NCI-H187 (cell line): ENCODE results near the gene TNFSF4.

ENCODE experiments used
- DNase-seq, 2 experiments: peaks; one replicate each; lab custom pipeline; 2025; lab: John Stamatoyannopoulos, UW

Gene TNFSF4

DNA sequence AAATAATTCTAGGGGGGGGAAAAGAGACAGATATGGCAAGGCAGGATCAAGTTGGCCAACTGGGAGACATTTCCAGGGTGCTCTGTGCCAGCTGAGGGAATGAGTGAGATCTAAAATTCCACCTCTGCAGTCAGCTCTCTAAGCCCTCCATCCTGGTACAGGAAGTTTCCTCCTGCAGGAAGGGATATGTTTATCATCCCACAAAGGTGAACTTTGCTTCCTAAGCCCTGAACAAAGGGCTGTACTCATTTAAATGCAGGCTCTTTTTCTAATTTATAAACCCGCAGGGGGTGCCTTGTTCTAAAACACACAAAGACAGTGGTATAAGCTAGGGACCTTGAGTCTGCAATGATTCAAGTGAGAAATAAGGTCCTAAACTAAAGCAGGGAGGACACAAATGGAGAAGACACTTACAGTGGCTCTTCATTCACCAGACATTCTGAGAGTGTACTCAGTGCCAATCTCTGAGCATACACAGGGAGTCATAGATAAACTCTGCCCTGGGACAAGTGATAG, 3.6 kb upstream of the TNFSF4 start:
- no peak for DNase-seq

DNA sequence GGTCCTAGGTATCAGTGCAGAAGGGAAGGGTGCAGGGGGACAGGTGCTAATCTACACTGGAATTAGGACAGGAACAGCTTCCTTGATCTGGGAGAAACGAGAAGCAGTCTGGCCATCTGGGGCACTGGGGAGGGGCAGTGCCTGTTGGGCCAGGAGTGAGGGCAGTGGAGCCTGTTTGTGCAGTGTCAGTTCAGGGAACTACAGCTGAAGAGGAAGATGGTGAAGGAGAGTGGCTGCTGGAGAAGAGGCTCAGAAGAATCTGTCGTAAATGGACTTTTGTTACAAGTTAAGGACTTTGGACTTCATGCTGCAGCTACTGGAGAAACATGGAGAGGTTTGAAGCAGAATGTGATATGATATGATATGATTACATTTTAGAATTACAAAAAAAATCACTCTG, 3.2 kb upstream of the TNFSF4 start:
- DNase-seq: no peak

DNA sequence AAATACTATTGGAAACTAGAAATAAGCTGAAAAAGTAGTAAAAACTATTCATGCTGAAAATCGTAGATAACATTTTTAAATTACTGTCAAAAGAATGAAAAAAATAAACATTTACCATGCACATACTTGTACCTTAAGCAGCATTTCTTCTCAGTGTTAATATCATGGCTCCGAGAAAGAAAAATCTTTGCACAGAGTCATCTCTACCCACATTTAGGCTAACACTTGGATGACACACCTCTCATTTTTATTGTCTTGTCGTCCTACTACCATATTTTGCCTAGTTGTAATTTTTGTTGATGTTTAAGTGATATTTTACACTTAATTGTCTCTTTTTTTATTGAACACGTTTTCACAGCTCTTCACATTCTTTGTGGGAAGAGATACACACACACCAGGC, 1.7 kb upstream of the TNFSF4 start:
- DNase-seq: no peak

DNA sequence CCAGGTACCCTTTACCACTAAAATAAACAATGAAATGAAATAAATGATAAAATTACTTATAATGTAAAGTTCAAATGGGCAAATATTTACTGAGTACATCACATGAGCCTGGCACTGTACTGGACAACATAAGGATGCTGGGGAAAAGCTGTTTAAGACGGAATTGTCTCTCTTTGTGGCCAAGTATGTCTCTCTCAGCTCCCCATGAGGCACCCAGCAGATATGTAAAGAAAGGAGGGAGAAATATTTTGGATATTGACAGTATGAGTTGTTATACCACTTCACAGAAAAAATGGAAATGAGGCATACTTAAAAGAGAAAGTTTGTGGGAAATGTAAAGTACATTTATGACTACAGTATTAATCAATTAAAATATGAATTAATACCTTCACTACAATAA, 1.0 kb upstream of the TNFSF4 start:
- no peak for DNase-seq

DNA sequence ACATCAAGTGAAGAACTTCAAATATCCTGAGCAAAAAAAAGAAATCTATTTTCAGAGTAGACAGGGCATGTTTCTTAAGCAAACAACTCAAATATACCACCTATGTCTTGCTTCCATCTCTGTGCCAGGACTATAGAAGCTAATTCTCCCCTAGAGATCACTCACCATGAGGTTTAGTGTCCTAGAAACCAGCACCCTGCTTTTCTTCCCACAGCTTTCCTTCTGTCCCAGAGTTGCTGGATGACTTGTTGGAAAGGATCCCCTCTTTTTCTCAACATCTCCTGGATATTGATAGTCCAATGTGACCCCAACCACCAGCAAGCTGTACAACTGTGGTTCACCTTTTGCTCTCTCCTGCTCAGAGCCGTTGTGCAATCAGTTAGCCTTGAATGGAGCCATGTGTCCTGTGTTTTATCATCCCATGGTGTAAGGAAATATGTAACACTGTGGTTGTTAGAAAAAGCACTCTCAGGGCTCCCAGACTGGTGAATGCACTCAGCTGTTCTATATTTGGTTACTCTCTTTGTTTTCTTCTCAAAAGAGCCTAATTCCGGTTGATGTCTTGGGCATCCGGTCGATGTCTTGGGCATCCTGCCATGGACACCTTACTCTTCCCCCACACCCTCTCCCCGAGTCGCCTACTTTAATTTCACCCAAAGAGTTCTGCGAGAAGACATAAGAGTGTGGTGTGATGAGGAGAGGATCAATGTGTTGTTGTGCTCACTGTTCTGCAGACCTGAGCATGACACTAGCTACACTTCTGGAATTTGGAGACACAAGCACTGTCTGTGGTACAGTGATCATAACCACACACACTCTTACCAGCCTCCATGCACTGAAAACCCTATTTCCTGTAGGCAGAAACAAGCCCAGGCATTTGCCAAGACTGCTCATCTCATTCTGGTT, 1.7 kb downstream of the TNFSF4 start:
- DNase-seq: no peak

DNA sequence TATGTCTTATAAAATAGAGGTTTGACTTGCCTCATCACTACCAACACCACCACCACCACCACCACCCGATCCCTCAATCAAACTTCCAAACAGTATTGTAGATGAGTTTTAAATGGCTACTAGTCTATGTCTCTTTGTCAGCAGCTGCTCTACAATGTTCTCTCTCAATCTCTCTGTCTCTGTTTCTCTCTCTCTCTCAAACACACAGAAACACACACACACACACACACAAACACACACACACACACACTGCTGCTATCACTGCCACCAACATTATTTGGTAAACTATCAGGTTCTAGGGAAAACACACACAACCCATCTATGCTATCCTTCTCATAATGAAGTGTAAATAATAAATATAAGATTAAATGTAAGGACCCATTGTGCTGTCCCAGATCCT, 2.4 kb downstream of the TNFSF4 start:
- no peak for DNase-seq

DNA sequence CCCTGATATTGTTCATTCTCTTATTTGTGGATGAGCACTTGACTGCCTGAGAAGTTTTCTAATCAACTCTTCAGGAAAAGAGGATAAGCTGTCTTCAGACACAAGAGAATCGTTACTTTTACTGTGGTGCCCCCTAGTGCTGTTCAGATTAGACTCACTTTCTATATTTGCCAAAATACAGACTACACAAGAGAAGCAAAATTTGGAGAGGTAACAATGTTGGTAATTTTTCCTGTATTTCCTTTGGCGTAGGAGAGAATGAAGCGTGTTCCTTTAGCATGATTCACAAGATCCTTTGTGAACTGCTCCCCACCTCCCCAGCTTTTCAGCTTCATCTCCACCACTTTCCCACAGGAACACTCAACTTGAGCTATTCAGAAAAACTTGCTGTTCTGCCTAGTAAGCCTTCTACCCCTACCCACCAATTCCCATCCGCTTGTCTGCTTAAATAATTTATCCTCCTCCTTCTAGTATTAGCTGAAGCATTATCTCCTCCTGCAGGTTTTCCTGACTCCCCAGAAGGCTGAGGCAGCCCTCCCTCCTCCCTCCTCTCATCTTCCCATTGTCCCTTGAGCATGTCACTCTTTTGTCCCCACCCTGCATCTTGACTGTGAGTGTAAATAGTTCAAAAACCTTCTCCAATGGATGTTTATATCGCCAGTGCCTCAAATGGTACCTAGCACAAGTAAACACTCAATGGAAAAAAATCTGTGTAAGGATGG, 4.5 kb downstream of the TNFSF4 start:
- DNase-seq: no peak

DNA sequence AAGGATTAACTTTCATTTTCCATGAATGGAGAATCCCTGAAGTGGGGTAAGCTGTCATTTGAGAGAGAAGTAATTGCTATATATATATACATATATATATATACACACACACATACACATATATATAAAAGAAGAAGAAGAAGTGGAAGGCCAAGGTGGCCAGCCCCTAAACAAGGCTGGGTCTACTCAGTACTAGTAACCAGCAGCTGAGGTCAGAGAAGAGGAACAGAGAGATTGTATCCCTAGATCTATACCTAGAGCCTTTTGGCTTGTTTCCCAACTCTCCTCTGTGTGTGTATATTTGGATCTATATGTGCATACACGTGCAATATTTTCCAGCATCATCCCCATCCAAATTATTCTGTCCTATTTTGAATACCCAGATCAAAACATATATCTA, 5.2 kb downstream of the TNFSF4 start:
- no peak for DNase-seq

DNA sequence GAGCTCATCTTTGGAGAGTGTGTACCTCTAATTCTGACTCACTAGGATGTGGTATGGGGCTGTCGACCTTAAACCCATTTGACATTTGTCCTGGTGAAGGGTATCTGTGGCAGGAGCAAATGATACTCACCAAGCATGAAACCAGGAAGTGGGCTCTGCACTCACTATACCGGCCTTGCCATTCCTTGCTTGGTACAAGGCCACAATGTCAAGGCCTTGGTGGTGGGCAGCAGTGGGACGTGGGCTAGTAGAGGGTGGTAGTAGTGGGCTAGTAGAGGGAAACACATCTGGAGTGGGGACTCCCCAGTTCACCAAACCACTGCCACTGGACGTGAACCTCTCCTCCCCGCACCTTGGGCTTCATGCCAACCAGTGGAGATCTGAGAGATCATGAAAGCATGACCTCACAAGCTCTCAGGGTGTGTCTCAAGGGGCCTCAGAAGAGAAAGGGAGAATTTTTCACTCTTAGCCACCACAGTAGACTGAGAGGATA, 11.5 kb downstream of the TNFSF4 start:
- no peak for DNase-seq

DNA sequence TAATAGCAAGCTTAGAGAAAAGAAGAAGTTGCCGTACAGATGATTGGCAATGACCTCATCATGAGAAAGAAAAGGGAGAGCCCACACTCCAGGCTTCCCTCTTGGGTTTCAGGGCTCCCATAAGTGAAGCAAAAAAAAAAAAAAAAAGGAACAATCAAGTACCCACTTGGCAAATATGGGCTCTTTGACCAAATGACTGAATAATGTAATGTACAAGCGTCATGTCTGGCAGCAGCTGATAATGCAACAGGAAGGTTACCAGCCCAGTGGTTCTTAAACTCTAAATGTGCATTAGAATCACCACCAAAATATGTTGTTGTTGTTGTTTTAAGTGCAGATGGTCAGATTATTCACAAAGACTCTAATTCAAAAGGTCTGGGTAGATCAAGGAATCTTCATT, 13.5 kb downstream of the TNFSF4 start:
- DNase-seq: no peak

DNA sequence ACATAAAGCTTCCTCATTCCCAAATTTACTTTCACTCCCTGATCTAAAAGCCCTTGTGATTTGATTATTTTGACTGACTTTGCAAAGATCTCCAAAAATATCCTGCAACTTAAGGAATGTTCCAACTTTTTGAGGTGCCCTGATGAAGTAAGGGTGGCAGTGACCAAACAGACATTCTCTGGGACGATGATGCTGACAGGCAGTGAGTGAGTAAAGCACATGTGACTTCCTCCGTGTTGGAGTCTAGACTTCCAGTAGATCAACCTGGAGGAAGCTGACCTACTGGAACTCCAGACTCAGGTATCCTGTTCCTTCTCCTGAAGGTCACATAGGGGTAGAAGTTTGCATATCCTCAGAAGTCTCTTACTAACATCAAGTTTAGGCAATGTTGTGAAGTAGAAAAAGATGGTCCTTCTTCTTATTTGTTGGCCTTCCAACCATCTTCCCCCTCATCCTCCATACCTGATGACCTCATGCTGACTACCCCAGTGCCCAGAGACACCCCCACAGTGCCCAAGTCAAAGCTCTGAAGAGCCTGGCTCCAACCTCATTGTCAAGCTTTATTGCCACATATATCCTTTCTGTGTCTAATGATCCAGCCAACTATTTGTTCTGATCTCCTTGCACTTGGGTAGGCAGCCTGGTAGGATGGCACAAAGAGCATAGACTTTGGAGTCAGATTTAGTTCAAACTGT, 16.0 kb downstream of the TNFSF4 start:
- DNase-seq: no peak

DNA sequence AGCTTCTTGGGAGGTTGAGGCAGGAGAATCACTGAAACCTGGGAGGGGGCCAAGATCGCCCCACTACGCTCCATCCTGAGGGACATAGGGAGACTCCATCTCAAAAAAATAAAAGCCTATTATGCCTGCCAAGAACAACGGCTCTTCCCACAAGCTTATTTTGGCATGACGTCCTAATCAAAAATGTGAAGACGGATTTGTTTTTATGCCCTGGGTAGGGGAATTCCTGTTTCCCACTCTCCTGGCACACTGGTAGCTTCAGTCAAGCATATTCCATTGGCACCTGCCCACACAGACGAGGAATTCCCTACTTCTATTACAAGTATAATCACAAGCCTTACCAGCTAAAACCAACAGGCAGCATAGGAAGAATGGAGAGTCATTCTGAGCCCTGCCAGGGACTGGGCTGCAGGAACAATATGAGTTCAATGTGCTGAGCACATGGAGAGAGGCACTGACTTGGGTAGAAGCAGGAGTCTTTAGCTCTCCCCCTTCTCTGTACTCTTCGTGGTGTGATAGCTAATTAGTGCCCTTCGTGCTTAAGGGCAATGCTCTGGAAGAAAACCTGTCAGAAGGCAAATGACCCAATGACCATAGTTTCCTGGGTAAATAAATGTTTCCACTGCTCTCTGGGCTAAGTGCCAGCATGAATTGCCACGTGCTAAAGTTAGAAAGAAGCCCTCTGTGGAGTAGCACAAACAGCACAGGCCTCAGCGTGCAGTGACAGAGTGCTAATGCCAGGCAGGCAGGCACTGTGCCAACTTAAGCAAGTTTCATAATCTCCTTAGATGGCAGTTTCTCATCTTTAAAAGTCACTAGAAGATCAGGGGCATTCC, 16.8 kb downstream of the TNFSF4 start:
- DNase-seq: no peak

DNA sequence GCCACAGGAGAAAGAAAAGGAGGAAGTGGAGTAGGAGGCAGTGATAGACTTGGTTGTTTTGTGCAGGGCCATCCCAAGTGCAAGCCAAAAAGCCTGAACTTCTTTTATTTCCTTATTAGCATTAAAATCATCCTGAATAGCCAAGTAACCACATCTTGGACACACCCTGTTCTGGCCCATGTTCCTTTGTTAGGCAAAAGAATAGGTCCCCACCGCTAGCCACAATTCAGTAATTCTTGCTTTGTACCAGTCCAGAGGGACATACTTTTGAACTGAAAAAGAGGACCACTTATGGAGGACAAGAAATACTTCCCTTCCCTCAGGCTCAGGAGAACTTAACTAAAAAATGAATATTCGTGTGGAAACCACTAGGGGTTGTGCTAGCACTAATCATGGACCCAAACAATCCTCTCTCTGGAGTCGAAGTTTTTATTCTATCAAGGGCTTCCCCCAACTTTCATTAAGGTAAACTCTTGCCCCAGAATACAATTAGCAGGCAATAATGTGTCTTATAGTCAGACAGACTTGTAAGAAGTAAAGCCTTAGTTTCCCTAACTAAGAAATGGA, 19.4 kb downstream of the TNFSF4 start:
- no peak for DNase-seq

DNA sequence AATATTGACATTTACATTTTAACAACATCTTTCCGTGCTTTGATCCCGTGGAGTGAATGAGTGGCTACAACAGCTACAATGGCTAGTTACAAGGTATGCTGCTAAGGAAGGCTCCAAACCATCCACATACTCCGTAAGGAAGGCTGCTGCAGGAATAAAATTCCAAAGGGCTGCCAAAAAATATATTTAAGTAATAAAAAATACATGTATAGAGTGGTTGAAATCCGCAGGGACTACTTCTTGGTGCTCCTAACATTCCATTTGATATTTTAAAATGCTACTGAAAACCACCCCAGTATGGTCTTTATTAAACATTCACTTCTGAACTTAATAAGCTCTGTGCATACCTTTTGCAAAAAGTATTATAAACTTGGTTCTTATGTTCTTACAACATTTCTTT, 25.3 kb downstream of the TNFSF4 start:
- no peak for DNase-seq

DNA sequence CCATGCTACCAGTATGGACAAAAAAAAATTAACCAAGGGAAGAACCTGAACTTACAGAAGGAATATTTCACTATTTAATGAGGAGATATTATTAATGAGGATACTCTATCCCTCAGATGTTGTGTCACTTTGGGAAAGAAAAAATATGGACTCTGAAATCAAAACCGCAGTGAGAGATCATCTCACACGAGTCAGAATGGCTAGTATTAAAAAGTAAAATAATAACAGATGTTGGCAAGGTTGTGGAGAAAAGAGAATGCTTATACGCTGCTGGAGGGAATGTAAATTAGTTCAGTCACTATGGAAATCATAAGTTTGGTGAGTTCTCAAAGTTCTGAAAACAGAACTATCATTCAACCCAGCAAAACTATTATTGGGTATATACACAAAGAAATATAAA, 30.9 kb downstream of the TNFSF4 start:
- DNase-seq: no peak

DNA sequence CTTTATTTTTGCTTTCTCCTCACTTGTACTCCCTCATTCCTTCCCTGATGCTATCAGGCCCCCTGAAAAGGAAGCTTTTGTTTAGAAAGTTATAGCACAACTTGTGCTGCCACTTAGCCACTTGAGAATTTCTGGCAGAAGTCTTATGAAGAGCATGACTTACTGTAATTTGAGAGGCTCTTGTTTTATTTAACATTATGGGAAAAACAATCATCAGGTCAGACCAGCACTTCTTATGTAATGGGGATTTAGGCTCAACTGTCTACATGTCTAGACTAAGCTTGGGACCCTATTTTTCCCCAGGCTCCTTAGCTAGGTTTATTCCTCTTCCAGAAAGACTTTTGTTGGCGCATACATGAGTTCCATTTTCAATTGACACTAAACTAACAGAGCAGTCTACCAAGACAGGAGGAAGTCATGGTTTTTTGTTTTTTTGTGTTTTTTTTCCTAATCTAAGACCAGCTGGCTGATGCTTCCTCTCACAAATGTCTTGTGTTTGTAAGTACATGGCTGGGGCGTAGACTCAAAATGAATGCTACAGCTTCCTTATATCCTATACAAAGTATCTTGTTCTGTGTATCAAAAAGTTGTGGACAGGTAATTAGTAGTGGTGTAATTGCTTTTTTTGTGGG, 31.5 kb downstream of the TNFSF4 start:
- DNase-seq: no peak

DNA sequence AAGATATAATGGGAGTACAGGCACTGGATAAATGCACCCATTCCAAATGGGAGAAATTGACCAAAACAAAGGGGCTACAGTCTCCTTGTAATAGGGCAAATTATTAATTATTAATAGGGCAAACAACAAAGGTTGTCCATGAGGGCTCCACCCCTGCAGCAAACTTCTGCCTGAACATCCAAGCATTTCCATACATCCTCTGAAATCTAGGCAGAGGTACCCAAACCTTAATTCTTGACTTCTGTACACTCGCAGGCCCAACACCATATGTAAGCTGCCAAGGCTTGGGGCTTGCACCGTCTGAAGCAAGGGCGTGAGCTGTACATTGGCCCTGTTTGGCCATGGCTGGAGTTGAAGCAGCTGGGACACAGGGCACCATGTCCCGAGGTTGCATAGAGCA, 33.7 kb downstream of the TNFSF4 start:
- no peak for DNase-seq

DNA sequence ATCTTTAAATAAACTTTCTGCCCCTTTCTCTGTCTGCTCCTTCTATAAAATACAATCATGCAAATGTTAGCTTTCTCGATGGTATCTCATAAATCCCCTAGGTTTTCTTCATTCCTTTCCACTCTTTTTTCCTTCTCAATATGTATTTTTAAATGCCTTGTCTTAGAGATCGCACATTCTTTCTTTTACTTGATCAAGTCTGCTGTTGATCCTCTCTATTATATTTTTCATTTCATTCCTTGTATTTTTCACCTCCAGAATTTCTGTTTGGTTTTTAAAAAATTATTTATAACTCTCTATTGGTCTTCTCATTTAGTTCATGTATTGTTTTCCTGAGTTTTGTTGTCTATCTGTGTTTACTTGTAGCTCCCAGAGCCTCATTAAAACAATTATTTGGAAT, 36.0 kb downstream of the TNFSF4 start:
- DNase-seq: no peak

DNA sequence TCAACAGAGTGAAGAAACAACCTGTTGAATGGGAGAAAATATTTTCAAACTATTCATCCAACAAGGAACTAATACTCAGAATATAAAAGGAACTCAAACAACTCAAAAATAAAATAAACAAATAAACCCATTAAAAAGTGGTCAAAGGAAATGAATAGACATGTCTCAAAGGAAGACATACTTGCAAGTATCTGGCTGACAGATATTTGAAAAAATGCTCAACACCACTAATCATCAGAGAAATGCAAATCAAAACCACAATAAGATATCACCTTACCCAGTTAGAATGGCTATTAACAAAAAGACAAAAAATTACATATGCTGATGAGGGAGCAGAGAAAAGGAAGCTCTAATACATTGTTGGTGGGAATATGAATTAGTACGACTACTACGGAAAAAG, 38.2 kb downstream of the TNFSF4 start:
- DNase-seq: no peak

DNA sequence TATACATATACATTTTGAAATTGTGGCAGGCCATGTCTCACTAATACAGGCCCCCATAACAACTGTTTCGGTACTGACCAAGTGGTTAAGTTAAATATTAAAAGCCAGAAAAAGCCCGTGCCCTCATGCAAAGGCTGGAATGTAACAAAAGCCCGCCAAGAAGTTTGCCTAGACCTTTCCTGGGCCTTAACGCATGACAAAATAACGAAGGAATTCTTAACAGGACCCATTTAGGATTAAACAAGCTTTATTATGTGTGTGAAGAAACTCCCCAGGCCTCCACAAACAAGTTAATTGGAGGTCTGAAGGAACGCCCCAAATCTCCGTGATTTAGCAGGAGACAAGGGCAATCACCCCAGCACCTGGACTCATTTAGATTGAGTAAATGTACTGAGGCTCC, 42.4 kb downstream of the TNFSF4 start:
- DNase-seq: no peak

DNA sequence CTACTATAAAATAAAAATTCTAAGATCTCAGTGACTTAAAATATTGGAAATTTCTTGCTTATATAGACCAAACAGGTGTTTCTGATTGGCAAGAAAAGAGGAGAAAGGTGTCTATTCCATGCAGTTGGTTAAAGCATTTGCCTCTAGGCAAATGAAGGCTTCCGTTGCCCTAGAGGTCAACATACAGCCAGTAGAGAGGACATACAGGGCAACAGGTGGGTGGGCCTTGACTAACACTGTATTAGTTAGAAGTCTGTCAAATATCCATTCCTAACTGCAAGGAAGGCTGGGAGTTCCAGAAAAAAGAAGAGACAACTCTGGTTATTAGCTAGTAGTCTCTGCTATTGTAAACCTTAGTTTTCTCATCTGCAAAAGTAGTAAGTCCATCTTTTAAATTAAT, 43.0 kb downstream of the TNFSF4 start:
- DNase-seq: no peak
